ENCODE data around the gene NEURL1B.
A peak's percentile ranks its signal among the peaks of the same experiment; 100 is the strongest.

NEURL1B gene

GRCh38 chr5:172732201-172732865, 91.3 kb downstream of the NEURL1B start:
- Histone ChIP-seq H3K36me3 (ENCODE audit: control insufficient read depth in 1 of 2, insufficient read depth in 2 of 2, low read length in 2 of 2) (no peaks in the 10 kb centered on the region), H3K4me2 (ENCODE audit: low read length) (no peak overlapping the region), H2BK5ac (ENCODE audit: low read depth, low read length, poor library complexity) (peak overlapping the region; percentile 22), H3K23ac (ENCODE audit: low read length) (no peak overlapping the region), H3K27me3 (ENCODE audit: insufficient read depth, low read length) (no peaks in the 10 kb centered on the region), H3K9me3 (ENCODE audit: insufficient read depth, low read depth, low read length) (peaks cover 2% of the 10 kb centered on the region), H2BK12ac (ENCODE audit: low read length) (peak overlapping the region; percentile 88), H4K8ac (ENCODE audit: low read depth, low read length) (peak overlapping the region; percentile 7), H3K18ac (ENCODE audit: low read length) (peak overlapping the region; percentile 34), H2AK5ac (ENCODE audit: low read length) (peak overlapping the region; percentile 81), H3K27ac (ENCODE audit: low read depth, low read length) (no peak overlapping the region), H4K12ac (ENCODE audit: low read depth, low read length) (no peak overlapping the region), H2AFZ (ENCODE audit: insufficient read depth, low read length, poor library complexity) (no peak overlapping the region), H3K9ac (ENCODE audit: low read length) (no peak overlapping the region), H3K79me2 (ENCODE audit: control insufficient read depth, insufficient read depth, low read length, poor library complexity) (peaks cover 2% of the 10 kb centered on the region), H3K79me1 (ENCODE audit: low read length) (peaks cover 14% of the 10 kb centered on the region), H3K4me3 (ENCODE audit: low read depth, low read length) (no peak overlapping the region), H4K91ac (ENCODE audit: low read depth, low read length) (peak overlapping the region; percentile 44), H2BK120ac (ENCODE audit: insufficient read depth, low read length, poor library complexity) (peak overlapping the region; percentile 69), H3K14ac (ENCODE audit: low read length) (peak overlapping the region; percentile 55), H3K4ac (ENCODE audit: low read depth, low read length) (no peak overlapping the region), H3K4me1 (ENCODE audit: control insufficient read depth in 1 of 2, insufficient read depth in 2 of 2, low read length in 2 of 2) (peaks cover 15 to 24% of the 10 kb centered on the region in 2 experiments)
- no peak for DNase-seq
- WGBS (ENCODE audit: extremely low coverage, insufficient coverage, insufficient read length): no CpG with 5 or more reads among the region's 14 CpGs

GRCh38 chr5:172733131-172733973, 92.3 kb downstream of the NEURL1B start:
- peaks cover 2% of the 10 kb centered on the region for H3K79me2 ChIP-seq (ENCODE audit: control insufficient read depth, insufficient read depth, low read length, poor library complexity)
- H4K12ac ChIP-seq (ENCODE audit: low read depth, low read length): no peak overlapping the region
- H2BK5ac ChIP-seq (ENCODE audit: low read depth, low read length, poor library complexity): peak overlapping the region; percentile 90
- no peaks in the 10 kb centered on the region for H3K36me3 ChIP-seq (ENCODE audit: control insufficient read depth in 1 of 2, insufficient read depth in 2 of 2, low read length in 2 of 2)
- H3K9ac ChIP-seq (ENCODE audit: low read length): no peak overlapping the region
- no CpG with 5 or more reads among the region's 17 CpGs for WGBS (ENCODE audit: extremely low coverage, insufficient coverage, insufficient read length)
- peak overlapping the region; percentile 79 for H2AK5ac ChIP-seq (ENCODE audit: low read length)
- peaks cover 14% of the 10 kb centered on the region for H3K79me1 ChIP-seq (ENCODE audit: low read length)
- peaks cover 2% of the 10 kb centered on the region for H3K9me3 ChIP-seq (ENCODE audit: insufficient read depth, low read depth, low read length)
- peak; percentile 94 to 96 for DNase-seq
- H2BK120ac ChIP-seq (ENCODE audit: insufficient read depth, low read length, poor library complexity): peak overlapping the region; percentile 86
- H3K4me3 ChIP-seq (ENCODE audit: low read depth, low read length): no peak overlapping the region
- peak overlapping the region; percentile 27 for H3K4me2 ChIP-seq (ENCODE audit: low read length)
- peak overlapping the region; percentile 63 for H4K91ac ChIP-seq (ENCODE audit: low read depth, low read length)
- H3K18ac ChIP-seq (ENCODE audit: low read length): peak overlapping the region; percentile 79
- no peak overlapping the region for H3K23ac ChIP-seq (ENCODE audit: low read length)
- H3K4me1 ChIP-seq (ENCODE audit: control insufficient read depth in 1 of 2, insufficient read depth in 2 of 2, low read length in 2 of 2): peaks cover 15 to 24% of the 10 kb centered on the region in 2 experiments
- no peaks in the 10 kb centered on the region for H3K27me3 ChIP-seq (ENCODE audit: insufficient read depth, low read length)
- no peak overlapping the region for H2AFZ ChIP-seq (ENCODE audit: insufficient read depth, low read length, poor library complexity)
- H4K8ac ChIP-seq (ENCODE audit: low read depth, low read length): peak overlapping the region; percentile 44
- peak overlapping the region; percentile 77 for H3K14ac ChIP-seq (ENCODE audit: low read length)
- H3K27ac ChIP-seq (ENCODE audit: low read depth, low read length): peak overlapping the region; percentile 77
- H2BK12ac ChIP-seq (ENCODE audit: low read length): peak overlapping the region; percentile 88
- peak overlapping the region; percentile 44 for H3K4ac ChIP-seq (ENCODE audit: low read depth, low read length)

GRCh38 chr5:172733974-172734346, 92.9 kb downstream of the NEURL1B start:
- no peak overlapping the region for H2AK5ac ChIP-seq (ENCODE audit: low read length)
- H2BK120ac ChIP-seq (ENCODE audit: insufficient read depth, low read length, poor library complexity): peak overlapping the region; percentile 74
- peaks cover 14% of the 10 kb centered on the region for H3K79me1 ChIP-seq (ENCODE audit: low read length)
- H2AFZ ChIP-seq (ENCODE audit: insufficient read depth, low read length, poor library complexity): no peak overlapping the region
- H2BK12ac ChIP-seq (ENCODE audit: low read length): no peak overlapping the region
- H4K8ac ChIP-seq (ENCODE audit: low read depth, low read length): no peak overlapping the region
- no peaks in the 10 kb centered on the region for H3K27me3 ChIP-seq (ENCODE audit: insufficient read depth, low read length)
- no peak for DNase-seq
- no peak overlapping the region for H3K23ac ChIP-seq (ENCODE audit: low read length)
- peaks cover 2% of the 10 kb centered on the region for H3K79me2 ChIP-seq (ENCODE audit: control insufficient read depth, insufficient read depth, low read length, poor library complexity)
- no peak overlapping the region for H3K4ac ChIP-seq (ENCODE audit: low read depth, low read length)
- peaks cover 15 to 24% of the 10 kb centered on the region in 2 experiments for H3K4me1 ChIP-seq (ENCODE audit: control insufficient read depth in 1 of 2, insufficient read depth in 2 of 2, low read length in 2 of 2)
- H3K4me2 ChIP-seq (ENCODE audit: low read length): peak overlapping the region; percentile 27
- peak overlapping the region; percentile 52 for H4K91ac ChIP-seq (ENCODE audit: low read depth, low read length)
- no peak overlapping the region for H3K14ac ChIP-seq (ENCODE audit: low read length)
- peak overlapping the region; percentile 76 for H3K27ac ChIP-seq (ENCODE audit: low read depth, low read length)
- H3K4me3 ChIP-seq (ENCODE audit: low read depth, low read length): no peak overlapping the region
- H3K9me3 ChIP-seq (ENCODE audit: insufficient read depth, low read depth, low read length): peaks cover 2% of the 10 kb centered on the region
- no peak overlapping the region for H3K18ac ChIP-seq (ENCODE audit: low read length)
- no peak overlapping the region for H4K12ac ChIP-seq (ENCODE audit: low read depth, low read length)
- H3K36me3 ChIP-seq (ENCODE audit: control insufficient read depth in 1 of 2, insufficient read depth in 2 of 2, low read length in 2 of 2): no peaks in the 10 kb centered on the region
- no peak overlapping the region for H2BK5ac ChIP-seq (ENCODE audit: low read depth, low read length, poor library complexity)
- no CpG with 5 or more reads among the region's 4 CpGs for WGBS (ENCODE audit: extremely low coverage, insufficient coverage, insufficient read length)
- no peak overlapping the region for H3K9ac ChIP-seq (ENCODE audit: low read length)

- H4K91ac ChIP-seq (ENCODE audit: low read depth, low read length): no peak overlapping the region
Observed at GRCh38 chr5:172735141-172735831, 94.2 kb downstream of the NEURL1B start.

More at GRCh38 chr5:172735141-172735831, 94.2 kb downstream of the NEURL1B start:
- H3K23ac ChIP-seq (ENCODE audit: low read length): no peak overlapping the region
- H2BK120ac ChIP-seq (ENCODE audit: insufficient read depth, low read length, poor library complexity): peak overlapping the region; percentile 2
- no peak overlapping the region for H3K4me2 ChIP-seq (ENCODE audit: low read length)
- H3K79me2 ChIP-seq (ENCODE audit: control insufficient read depth, insufficient read depth, low read length, poor library complexity): peaks cover 2% of the 10 kb centered on the region
- H2AK5ac ChIP-seq (ENCODE audit: low read length): peak overlapping the region; percentile 71
- no CpG with 5 or more reads among the region's 12 CpGs for WGBS (ENCODE audit: extremely low coverage, insufficient coverage, insufficient read length)
- no peak overlapping the region for H4K8ac ChIP-seq (ENCODE audit: low read depth, low read length)
- peaks cover 14% of the 10 kb centered on the region for H3K79me1 ChIP-seq (ENCODE audit: low read length)
- peaks cover 15 to 24% of the 10 kb centered on the region in 2 experiments for H3K4me1 ChIP-seq (ENCODE audit: control insufficient read depth in 1 of 2, insufficient read depth in 2 of 2, low read length in 2 of 2)
- H3K36me3 ChIP-seq (ENCODE audit: control insufficient read depth in 1 of 2, insufficient read depth in 2 of 2, low read length in 2 of 2): no peaks in the 10 kb centered on the region
- no peak overlapping the region for H2BK5ac ChIP-seq (ENCODE audit: low read depth, low read length, poor library complexity)
- DNase-seq: no peak
- no peaks in the 10 kb centered on the region for H3K27me3 ChIP-seq (ENCODE audit: insufficient read depth, low read length)
- no peak overlapping the region for H2AFZ ChIP-seq (ENCODE audit: insufficient read depth, low read length, poor library complexity)
- H2BK12ac ChIP-seq (ENCODE audit: low read length): no peak overlapping the region
- no peak overlapping the region for H3K18ac ChIP-seq (ENCODE audit: low read length)
- peak overlapping the region; percentile 8 for H3K14ac ChIP-seq (ENCODE audit: low read length)
- no peak overlapping the region for H3K4me3 ChIP-seq (ENCODE audit: low read depth, low read length)
- no peak overlapping the region for H3K4ac ChIP-seq (ENCODE audit: low read depth, low read length)
- H4K12ac ChIP-seq (ENCODE audit: low read depth, low read length): peak overlapping the region; percentile 43
- no peak overlapping the region for H3K27ac ChIP-seq (ENCODE audit: low read depth, low read length)
- H3K9ac ChIP-seq (ENCODE audit: low read length): no peak overlapping the region
- peaks cover 2% of the 10 kb centered on the region for H3K9me3 ChIP-seq (ENCODE audit: insufficient read depth, low read depth, low read length)
